T follicular helper cell (primary cell): Measurements from ENCODE around the gene ZSCAN4.

Experiments used
- DNase-seq: peaks from one replicate; pipeline ENCODE4 v3.0.0-alpha.2; 2020; ENCODE audit warnings: low read depth
- total RNA-seq, 2 experiments: gene quantifications; one replicate each; lab custom pipeline; 2026; lab: John Stamatoyannopoulos, UW

Gene ZSCAN4, protein sequence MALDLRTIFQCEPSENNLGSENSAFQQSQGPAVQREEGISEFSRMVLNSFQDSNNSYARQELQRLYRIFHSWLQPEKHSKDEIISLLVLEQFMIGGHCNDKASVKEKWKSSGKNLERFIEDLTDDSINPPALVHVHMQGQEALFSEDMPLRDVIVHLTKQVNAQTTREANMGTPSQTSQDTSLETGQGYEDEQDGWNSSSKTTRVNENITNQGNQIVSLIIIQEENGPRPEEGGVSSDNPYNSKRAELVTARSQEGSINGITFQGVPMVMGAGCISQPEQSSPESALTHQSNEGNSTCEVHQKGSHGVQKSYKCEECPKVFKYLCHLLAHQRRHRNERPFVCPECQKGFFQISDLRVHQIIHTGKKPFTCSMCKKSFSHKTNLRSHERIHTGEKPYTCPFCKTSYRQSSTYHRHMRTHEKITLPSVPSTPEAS
- 0 reads per million in 2 experiments for total RNA-seq

DNA sequence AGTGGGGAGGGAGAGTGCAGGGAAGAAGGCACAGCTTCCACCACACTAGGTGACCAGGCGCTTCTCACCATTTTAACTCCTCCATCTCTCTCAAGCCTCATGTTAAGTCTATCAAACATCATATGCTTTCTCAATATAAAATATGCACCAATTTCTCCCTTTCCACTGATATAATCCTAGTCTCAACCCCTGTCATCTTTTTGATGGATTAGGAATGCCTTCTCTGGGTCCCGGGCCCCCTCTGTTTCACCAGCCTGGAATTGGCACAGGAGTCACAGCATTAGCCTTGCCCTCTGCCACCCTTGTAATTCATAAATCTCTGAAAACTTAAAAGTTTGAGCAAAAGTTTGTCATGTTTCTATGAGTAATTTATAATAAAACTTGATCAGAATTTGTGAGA is at the start of gene ZSCAN4:
TSS of gene ZSCAN4 (plus strand) at position 301 of the 400 bp plus-strand sequence. CDS start 7,211 bp downstream, outside the sequence.
- no peak for DNase-seq

DNA sequence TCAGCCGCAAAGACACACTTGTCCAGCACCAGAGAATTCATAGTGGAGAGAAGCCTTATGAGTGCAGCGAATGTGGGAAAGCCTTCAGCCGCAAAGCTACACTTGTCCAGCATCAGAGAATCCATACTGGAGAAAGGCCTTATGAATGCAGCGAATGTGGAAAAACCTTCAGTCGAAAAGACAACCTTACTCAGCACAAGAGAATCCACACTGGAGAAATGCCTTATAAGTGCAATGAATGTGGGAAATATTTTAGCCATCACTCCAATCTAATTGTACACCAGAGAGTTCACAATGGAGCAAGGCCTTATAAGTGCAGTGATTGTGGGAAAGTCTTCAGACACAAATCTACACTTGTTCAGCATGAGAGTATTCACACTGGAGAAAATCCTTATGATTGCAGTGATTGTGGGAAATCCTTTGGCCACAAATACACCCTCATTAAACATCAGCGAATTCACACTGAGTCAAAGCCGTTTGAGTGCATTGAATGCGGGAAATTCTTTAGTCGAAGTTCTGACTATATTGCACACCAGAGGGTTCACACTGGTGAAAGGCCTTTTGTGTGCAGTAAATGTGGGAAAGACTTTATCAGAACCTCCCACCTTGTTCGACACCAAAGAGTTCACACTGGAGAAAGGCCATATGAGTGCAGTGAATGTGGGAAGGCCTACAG is 47.9 kb upstream of the ZSCAN4 start:
- DNase-seq: no peak

DNA sequence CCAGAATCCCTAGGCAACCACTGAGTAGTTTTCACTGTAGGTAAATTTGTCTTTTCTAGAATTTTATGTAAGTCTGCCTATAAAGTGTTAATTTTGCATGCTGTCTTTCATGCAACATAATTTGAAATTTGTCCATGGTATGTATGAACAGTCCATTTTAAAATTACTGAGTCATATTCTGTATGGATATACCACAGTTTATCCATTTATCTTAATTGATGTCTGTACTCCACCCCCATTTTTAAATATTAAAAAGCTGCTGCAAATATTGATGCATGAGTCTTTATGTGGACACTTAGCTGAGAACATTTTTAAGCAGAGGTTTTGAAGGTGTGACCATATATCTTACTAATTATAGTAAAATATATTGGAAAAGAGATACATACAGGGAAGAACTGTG is 45.6 kb upstream of the ZSCAN4 start:
- no peak for DNase-seq

DNA sequence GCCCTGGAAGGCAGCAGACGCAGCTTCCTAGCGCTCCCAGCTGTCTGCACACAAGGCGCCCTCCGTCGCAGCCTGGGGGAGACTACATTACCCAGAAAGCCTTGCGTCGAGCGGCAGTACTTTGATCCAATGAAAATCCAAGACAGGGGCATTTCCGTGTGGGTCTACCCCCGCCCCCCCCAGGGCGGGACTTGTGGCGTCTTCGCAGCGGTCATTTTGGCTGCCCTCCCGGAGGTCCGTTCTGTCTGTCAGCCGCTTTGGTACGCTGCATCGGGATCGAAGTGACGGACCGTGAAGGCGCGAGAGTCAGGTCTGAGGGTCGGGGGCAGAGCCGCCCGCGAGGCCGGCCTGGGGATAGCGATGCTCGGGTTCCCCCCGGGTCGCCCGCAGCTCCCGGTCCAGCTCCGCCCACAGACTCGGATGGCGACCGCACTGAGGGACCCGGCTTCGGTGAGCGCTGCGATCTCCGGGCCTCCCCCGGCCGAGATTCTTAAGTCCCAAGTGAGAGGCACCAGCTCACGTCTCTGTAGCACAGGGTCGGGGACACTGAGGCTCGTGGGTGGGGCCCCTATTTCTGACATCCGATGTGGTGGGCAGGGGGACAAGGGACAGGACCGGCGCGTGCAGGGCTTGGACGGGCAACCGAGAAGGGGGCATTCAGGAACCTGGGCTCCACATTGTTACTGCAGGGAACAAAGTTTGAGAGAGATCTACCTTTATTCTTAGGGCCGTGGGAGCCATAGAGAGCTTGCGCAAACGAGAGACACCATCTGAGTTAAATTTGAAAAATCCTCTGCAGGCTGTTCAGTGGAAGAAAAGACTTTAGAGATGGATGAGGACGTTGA is 35.5 kb upstream of the ZSCAN4 start, which contains the start of gene ZNF211:
TSS of gene ZNF211 (plus strand) at position 182 of the 845 bp plus-strand sequence. CDS start at position 361, 179 bp downstream.
- DNase-seq: peak; percentile 79

DNA sequence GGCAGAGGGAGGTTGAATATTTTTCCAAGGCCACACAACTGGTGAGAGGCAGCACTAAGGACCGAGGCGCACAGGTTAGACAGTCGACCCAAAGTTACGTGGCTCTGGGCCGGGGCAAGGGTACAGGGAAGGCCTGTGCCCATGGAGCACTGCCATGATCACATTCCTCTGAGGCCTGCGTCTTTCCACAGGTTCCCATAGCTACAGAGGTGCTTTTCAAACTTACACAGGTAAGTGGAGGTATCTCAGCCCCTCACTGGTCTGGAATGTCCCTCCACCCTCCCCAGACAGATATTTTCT is 35.0 kb upstream of the ZSCAN4 start:
- no peak for DNase-seq

DNA sequence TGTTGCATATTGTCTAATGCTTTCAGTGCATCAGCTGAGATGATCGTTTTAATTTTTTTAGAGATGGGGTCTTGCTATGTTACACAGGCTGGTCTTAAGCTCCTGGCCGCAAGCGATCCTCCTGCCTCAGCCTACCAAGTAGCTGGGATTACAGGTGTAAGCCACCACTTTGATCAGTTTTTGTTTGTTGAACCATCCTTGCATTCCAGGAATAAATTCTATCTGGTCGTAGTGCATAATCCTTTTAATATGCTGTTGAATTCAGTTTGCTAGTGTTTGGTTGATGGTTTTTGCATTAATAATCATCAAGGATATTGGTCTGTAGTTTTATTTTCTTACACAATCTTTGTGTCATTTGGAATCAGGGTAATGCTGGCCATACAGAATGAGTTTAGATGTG is 31.4 kb upstream of the ZSCAN4 start:
- DNase-seq: no peak

DNA sequence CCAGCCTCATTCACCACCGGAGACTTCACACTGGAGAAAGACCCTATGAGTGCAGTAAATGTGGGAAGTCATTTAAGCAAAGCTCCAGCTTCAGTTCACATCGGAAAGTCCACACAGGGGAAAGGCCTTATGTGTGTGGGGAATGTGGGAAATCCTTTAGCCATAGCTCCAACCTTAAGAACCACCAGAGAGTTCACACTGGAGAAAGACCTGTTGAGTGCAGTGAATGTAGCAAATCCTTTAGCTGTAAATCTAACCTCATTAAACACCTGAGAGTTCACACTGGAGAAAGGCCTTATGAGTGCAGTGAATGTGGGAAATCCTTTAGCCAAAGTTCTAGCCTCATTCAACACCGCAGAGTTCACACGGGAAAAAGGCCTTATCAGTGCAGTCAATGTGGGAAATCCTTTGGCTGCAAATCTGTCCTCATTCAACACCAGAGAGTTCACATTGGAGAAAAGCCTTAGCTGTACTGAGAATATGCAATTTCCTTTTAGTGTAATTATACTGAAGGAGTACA is 27.0 kb upstream of the ZSCAN4 start:
- no peak for DNase-seq

DNA sequence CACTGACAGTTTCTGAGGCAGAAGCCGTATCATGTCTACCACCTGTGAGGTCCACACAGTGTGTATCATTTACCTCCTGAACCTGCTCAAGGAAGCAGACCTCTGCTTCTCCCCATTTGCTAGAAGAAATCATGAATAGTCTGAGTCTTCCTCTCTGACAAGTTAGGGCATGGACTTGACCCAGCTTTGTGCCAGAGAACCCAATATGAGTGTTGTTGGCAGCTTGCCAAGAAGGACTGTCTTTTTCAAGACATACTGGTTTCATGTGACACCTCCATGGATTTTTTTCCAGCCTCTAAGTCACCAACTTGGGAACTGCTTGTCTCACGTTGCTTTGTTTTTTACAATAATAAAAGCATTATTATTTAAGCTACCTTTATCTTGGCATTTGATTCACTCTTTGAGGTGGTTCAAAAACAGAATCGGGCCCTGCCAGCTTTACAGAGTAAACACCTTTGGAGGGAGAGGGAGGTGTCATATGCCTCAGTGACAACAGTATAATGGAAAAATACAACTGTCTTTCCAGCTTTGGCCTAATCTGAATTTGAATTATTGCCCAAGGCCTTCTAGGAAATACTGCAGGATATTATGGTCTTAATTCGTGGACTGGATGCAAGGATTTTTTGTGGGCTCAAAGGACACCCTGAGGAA is 26.2 kb upstream of the ZSCAN4 start:
- no peak for DNase-seq

DNA sequence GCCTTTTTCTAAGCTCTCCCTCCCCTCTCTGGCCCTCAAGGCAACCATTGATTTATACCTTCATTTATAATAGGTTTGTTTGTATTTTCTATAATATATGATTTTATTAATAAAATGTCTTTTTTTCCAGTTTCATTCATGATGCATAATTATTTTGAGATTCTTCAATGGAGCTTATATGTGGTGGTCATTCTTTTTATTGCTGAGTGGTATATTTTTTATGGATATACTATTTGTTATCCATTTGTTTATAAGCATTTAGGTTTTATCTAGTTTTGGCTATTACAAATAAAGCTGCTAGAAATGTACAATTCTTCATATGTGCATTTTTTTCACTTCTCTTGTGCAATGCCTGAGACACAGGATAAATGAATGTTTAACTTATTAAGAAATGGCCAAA is 25.0 kb upstream of the ZSCAN4 start:
- DNase-seq: no peak

DNA sequence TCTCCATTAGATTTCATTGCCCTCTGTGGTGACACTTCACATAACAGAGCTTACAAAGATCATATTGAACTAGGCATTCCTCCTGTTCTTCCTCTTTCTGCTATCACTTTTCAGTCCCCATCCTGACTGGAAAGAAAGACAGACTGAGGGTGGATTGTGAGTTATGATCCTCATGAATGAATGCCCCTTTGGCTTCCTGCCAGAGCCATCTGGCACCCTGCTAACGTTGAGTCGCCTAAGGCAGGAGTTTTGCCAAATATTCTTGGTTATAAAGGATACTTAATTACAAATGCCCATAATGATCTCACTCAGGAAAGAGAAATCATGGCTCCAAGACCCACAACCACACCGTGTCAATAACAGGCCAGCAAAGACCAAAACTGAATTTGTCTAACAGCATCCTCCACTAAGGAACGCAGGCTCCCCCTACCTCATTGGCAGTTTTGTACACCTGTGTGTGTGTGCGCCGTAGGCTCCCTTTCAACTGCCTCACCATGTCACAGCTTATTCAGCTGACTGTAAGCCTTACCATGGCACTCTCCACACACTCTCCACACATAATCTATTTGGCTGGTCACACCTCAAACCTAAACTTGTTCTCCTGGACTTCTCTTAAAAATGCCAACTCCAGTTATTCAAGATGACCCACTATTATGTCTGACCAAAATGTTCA is 20.3 kb upstream of the ZSCAN4 start:
- no peak for DNase-seq

DNA sequence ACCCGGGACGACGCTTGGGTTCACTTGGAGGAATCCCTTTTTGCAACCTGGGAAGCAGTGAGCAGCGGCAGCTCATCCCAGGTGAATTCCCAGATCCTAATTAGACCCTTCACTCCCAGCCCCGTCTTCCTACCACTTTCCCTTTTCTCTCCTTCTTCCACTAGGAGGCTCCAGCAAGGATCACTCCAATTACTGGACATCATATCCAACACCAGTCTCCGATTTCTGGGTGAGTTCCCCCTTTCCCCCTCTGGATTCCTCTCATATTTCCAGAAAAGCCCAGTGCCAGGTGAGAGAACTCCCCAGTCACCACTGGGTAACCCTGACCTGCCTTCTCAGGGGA is 17.1 kb upstream of the ZSCAN4 start:
- no peak for DNase-seq

DNA sequence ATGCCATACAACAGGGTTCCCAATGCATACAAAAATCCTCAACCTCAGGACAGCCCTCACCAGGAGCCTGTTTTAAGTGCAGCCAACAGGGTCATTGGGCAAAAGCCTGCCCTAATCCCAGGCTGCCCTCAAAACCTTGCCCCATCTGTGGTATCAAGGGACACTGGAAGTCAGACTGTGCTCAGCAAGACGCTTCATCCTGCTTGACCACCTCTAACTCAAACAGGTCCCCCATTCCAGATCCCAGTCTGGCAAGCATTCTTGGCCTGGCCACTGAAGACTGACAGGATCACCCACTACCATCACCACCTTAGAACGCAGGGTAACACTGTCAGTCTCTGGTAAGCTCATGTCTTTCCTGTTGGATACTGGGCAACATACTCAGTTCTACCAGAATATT is 15.0 kb upstream of the ZSCAN4 start:
- no peak for DNase-seq

DNA sequence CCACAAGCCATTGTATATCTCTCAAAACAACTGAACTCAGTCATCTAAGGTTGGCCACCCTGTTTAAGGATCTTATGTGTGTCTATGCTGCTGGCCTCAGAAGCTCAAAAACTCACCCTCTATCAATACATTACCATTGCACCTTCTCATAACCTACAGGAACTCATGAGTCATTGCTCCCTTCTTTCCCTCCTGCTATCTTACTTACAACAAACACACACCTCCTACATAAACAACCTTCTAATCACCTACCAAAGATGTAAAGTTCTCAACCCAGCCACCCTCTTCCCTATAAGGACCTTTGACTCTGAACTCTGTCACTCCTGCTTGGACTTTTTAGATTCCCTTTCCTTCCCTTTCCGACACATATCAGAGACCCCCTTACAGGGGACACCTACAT is 13.3 kb upstream of the ZSCAN4 start:
- DNase-seq: no peak

DNA sequence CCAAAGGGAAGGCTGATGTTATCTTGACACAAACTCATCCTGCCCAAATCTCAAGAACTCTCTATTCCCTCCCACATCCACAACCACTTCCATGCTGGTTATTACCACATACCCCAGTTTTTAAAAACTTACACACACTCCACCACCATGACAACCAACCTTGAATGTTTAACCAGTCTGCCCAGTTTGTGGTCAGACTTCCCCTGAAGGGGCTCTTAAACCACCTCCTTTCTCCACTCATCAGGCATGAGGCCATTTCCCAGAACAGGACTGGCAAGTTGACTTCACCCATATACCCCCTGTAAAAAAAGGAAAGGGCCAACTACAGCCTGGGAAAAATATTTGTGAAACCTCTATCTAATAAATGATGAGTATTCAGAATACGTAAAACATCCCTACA is 12.4 kb upstream of the ZSCAN4 start:
- DNase-seq: no peak

DNA sequence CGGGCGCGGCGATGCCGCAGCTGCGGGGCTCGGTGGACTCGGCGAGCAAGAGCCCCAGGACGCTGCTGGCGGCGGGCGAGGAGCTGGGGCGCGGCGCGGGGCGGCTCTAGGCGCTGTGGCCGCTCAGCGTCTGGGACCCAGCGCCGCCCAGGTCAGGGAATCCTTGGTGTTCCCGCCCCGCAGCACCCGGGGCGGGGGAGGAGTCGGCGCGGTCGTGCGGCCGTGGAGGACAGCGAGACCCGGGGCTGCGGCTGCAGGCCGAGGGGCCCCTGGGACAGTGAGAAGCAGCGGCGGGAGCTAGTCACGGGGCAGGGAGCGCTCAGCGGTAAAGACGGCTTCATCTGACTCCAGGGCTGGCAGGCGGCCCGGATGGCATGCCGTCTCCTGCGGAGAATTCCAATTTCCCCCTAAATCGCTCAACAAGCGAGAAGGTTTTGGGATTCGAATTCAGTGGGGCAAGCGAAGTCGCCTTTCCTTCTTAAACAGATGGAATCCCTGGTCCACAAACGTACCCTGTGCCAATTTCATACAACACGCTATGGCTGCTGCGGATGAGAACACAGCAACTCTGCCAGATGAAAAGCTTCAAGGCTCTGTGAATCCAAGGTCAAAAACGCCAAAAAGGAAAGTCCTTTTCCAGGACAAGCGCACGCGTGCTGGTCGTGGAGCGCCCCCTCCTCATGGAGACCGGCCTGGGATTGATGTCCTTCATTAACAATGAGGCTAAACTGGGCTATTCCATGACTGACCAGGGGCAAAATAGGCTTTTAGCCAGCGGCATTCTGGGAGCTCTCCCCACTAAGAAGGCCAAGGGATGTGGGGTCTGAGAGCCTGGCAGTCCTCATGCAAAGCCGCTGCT is 4.2 kb upstream of the ZSCAN4 start:
- no peak for DNase-seq

DNA sequence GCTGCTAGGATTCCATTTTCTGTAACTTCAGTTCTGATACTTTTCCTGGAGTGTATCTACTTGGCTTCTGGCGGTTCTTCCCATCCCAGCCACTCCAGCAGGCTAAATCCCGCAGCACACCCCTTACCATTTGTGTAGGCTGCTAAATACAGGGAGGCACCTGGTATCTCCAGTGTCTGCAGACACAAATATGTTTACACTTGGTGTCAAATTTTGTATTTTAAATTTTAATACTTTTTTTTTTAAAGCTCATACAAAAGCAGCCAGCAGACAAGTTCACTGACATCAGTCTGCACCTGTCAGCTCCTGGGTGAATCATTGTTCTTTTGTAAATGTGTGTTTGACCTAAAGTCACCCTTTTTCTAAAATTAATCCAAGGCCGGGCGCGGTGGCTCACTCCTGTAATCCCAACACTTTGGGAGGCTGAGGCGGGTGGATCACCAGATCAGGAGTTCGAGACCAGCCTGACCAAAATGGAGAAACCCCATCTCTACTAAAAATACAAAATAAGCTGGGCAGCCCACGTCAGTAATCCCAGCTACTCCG is 3.4 kb upstream of the ZSCAN4 start:
- DNase-seq: no peak

DNA sequence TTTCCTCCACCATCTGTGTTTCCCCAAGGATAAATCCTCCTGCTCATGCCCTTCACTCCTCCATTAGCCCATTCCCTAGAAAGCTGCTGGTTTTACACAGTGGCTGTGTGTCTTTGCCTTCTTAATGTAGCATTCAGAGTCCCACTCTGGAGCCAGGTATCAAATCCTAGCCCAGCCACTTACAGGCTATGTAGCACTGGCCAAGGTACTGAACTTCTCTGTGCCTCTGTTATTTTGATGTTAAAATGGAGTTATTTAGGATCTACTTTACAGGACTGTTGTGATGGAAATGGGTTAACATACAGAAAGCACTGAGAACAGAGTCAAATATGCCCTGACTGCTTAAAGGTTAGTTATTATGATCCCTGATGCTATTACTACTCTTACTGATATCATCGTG is 1.5 kb upstream of the ZSCAN4 start:
- DNase-seq: no peak

DNA sequence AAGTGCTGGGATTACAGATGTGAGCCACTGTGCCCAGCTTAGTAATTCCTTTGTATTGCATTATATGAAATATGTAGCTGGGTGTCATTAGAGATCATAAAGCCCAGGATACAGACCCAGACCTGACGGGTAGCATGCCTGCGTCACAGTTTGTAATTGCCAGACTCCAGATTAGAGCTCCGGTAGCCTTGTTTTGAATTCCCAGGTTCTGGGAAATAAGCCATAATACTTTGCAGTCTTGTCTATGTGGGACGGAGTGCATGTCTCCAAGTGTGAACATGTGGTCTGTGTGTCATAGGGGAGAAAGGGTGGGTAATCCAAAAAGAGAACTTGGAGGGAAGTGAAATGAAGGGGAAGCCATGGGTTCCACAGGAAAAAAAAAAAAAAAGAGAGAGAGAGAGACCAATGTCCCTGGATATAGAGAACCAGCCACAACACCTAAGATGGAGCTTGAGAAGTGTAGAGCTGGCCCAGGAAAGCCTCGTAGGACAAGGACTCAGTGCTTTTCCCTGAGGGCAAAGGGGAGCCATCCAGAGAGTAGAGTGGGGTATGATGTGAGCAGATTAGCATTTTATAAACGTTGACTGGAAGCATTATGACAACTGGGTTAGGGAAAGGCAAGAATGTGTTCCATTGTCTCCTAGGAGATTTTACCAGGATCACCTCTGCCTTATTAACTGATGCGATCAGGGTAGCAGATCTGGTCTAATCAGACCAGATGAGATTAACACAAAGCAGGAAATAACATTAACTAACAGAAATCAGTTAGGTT is 2.6 kb downstream of the ZSCAN4 start:
- DNase-seq: no peak

DNA sequence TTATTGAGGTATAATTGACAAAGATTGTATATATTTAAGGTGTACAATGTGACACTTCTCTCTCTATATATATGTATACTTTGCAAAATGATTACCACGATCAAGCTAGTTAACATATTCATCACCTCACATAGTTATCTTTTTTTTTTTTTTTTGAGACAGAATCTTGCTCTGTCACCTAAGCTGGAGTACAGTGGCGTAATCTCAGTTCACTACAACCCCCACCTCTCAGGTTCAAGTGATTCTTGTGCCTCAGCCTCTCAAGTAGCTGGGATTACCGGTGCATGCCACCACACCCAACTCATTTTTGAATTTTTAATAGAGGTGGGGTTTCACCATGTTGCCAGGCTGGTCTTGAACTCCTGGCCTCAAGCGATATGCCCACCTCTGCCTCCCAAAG is 3.7 kb downstream of the ZSCAN4 start:
- DNase-seq: no peak
